Stimulated activated CD8-positive, alpha-beta memory T cell treated with anti-CD3 and anti-CD28 coated beads, Interleukin-12 subunit alpha, Interleukin-12 subunit beta, amount 100 ng/mL, for 4 hours (primary cell): Measurements from ENCODE around the gene REG3A.

ENCODE experiments used
- DNase-seq: peaks from one replicate; pipeline ENCODE4 v3.0.0-alpha.2; 2020; ENCODE audit warnings: low read depth

REG3A gene

DNA sequence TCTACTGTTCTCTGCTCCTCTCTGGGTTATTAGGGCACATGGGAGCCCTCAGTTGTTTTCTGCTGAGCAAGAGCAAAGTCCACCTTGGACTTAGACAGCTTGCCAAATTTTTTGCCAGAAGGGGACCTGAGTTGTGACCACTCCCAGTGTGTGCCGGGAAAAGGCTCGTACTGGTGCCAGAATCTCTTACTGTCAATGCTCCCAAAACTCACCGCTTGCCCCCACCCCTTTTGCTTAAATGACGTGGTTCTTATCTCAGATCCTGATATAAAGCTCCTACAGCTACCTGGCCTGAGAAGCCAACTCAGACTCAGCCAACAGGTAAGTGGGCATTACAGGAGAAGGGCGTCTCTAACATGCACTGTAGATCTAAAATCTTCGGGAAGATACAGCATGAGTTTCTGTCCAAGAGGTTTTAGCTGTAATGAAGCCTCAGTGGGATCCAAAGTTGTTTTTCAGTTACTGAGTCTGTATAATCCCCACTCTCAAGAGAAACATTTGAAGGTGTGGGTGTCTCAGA lies 39.3 kb downstream of the REG3A start, which contains the start of gene REG1A:
REG1A (plus strand) TSS at position 295 of the 520 bp plus-strand sequence. CDS start 374 bp downstream, outside the sequence.
- no peak for DNase-seq

DNA sequence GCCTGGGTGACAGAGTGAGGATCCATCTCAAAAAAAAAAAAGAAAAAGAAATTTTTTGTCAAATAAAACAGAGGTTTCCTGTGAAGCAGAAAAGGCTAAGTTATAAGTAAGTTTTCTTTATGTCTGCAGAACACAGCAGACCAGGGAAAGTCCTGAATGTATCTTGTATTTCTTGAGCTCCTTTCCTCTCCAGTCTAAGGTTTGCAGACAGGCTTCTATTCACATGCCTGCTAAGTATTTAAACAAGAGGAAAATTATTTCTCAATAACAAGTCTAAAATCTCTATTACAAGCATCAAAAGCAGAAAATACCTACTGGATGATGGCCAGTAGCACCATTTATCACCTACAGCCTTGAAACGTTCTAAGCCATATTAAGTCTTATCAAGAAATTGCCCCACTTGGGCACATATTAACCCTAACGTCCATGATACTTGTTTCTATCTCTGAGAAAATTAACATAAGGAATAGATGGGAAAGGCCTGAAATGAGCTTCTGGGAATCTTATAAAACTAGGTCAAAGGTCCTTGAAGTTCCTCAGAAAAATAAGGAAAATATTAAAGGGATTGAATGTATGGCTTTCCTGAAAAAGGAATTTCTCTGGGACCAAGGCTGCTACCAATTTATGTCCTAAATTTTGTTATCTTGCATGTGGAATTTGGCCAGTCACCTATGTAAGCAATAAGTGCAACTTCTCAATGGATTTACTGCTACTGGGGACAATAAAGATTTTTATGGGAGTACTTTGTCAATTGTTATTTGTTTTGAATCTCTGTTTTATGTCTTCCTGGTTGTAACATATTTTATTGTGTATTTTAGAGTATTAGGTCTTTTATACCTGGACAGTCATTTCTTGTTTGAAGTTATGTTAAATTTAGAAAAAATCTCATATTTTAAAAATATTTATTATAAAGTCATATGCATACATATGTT lies 42.3 kb downstream of the REG3A start:
- DNase-seq, result no peak

DNA sequence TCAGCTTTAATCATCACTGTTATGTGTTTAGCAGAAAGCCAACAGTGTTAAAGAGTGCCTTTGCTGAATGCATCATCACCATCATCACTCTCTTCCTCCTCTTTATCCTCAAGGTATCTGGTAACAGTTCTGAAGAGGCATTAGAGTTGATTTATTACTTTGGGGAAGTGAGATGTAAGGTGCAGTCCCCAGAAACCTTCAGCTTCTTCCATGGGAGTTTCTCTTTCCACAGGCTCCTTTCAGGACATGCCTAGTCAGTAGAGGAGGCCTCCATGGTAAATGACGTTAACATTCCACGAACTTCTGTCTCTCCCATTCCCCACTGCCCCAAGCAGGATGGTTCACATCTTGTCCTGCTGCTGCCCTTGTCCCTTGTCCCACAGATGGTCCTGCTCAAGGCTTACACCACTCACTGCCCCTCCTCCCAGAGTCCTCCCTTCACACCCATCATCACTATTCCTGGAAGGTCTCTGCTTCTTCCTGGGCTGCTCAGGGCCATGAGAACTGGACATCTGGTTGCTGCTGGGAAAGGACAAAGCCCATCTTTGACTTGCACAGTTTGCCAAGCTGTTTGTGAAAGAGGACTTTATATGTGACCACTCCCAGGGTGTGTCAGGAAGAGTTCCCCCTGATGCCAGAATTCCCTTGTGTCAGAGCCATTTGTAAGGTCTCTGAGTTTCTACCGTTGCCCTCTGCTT lies 44.6 kb downstream of the REG3A start:
- DNase-seq, result no peak

DNA sequence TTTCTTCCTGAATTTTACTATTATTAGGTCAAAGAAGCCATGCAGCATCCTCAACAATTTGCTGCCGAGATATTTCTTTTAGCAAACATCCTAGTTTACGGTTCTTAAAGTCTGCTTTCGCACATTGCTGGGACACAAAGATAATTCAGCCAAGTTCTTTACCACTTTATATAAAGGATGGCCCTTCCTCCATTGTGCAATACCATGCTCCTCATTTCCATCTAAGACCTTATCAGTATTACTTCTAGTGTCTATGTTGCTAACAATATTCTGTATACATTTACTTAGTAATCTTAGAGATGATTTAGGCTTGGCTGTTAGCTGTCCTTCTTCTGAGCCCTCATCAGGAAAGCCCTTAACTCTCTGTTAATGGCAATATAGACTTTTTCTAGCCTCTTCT lies 47.3 kb downstream of the REG3A start:
- DNase-seq, result no peak
